Activated CD4-positive, CD25-positive, alpha-beta regulatory T cell treated with anti-CD3 and anti-CD28 coated beads, Interleukin-2, amount 50 U/mL, for 72 hours (primary cell): ENCODE data around the gene ENTPD8.

Source experiments
- DNase-seq: peaks from one replicate; pipeline ENCODE4 v3.0.0; 2021

Gene ENTPD8

DNA sequence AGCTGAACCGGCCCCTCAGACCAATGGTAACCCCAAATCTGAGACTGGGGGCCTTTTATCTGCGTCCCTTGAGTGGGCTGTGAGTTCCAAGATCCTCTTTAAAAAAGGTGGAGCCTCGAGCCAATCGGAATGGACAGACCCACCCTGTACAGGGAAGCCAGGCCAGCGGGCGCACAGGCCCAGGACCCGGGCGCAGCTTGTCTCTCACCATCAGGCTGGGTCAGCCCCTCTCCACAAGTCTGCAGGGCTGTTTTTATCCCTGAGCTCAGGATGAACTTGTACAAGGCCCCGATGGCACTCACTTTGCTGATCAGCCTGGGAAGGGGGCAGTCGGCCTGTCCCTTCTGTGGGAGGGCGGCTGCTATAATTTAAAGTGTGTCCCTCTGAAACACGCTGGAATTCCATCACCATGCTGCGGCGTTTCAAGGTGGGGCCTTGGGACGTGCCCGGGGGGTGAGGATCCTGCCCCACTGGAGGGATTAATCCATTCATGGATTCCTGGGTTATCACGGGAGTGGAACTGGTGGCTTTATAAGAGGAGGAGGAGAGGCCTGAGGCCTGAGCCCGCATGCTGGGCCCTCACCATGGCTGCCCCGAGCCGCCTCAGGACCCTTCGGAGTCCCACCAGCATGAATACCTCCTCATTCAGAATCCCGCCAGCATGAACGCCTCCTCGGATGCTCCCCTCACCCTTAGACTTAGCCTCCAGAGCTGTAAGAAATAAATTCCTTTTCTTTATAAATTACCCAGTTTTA, 32.3 kb downstream of the ENTPD8 start:
- DNase-seq: no peak

DNA sequence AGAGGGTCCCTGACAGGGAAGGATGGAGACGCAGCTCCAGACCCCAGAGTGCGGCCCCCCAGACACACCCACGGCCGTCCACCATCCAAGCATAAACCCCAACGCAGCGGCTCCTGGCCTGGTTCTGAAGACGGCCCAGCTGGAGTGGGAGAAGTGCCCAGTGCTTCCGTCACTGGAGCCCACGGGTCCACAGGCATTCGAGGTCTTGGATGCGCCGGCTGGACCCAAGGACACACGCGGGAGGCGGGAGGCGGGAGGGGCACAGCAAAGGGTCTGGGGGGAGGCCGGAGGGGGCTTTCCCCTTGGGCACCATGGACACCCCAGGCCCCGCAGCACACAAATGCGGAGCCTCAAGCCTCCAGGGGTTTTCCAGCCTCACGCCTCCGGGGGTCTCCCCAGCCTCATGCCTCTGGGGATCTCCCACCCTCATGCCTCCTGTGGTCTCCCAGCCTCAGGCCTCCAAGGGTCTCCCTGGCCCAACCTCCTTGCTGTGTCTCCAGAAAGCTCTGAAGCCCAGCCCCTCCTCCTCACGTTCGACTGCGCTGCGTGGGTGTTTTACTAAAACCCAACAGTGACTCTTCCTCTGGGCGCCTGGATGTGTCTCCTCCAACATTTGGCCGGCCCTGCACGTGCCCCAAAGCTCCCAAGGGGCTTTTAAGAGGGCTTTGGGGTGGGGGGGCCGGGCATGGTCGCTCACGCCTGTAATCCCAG, 33.4 kb downstream of the ENTPD8 start:
- no peak for DNase-seq

DNA sequence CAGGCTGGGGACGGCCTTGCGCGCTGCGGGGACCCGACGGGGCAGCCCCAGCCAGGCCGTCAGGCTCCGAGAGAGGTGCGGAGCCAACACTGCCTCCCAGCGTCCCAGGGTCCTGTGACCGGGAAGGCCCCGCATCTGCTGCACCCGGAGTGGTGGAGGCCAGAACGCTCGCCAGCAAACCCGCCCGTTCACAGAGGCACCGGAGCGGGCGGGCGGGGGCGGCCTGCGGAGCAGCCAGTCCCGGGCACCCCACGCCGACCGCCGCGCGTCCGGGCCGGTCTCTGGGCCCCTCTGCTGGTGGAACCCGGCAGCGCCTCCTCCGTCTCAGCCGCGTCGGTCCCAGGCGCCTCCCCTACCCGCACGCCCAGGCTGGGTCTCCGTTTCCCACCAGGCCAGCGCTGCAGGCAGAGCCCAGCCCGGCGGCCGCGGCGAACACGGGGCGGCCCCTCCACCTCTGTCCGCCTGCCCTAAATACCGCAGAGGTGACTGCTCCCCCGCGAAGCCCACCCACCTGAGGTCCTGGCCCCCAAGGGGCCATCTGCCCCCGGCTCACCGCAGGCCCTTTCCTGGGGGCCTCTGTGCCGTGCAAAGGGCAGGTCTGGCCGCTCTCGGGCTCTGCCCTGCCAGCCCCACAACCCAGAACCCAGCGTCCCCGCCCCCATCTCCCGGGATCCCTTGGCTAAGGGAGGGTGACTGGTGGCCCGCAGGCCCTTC, 34.1 kb downstream of the ENTPD8 start:
- peak; percentile 80 for DNase-seq

DNA sequence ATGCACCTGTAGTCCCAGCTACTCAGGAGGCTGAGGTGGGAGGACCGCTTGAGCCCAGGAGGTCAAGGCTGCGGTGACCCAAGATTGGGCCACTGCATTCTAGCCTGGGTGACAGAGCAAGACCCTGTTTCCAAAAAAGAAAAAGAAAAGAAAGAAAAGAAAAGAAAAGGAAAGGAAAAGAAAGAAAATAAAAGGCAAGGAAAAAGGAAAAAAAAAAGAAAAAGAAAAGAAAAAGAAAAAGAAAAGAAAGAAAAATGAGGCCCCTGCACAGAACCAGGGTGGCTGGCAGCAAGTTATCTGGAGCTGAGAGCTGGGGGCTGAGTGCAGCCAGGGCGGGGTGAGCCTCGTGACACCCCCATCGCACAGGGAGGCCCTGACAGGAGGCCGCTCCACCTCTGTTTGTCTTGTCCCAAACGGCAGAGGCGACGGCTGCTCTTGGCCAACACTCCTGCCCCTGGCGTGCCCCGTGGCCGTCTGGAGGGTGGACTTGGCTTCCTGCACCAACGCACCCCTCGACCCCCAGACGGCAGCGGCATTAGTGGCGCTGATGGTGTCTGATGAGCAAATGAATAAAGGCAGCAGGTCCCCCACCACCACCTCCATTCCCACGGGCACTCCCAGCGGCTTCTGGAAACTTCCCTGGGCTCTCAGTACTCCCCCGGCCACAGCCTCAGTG, 34.9 kb downstream of the ENTPD8 start:
- DNase-seq: no peak

DNA sequence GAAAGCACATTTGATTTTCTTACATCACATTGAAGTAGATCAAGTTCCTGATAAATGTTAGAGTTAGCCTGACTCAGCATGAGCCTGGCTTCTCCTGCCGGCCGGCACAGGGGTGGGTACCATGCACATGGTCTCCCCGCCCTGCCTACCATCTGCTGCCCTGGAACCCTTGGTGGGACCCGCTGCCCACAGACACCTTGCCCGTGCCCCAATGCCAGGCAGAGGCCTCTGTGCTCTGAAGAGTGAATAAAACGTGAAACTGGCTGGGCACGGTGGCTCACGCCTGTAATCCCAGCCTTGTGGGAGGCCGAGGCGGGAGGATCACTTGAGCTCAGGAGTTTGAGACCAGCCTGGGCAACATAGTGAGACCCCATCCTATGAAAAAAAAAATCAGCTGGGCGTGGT, 35.5 kb downstream of the ENTPD8 start:
- no peak for DNase-seq

DNA sequence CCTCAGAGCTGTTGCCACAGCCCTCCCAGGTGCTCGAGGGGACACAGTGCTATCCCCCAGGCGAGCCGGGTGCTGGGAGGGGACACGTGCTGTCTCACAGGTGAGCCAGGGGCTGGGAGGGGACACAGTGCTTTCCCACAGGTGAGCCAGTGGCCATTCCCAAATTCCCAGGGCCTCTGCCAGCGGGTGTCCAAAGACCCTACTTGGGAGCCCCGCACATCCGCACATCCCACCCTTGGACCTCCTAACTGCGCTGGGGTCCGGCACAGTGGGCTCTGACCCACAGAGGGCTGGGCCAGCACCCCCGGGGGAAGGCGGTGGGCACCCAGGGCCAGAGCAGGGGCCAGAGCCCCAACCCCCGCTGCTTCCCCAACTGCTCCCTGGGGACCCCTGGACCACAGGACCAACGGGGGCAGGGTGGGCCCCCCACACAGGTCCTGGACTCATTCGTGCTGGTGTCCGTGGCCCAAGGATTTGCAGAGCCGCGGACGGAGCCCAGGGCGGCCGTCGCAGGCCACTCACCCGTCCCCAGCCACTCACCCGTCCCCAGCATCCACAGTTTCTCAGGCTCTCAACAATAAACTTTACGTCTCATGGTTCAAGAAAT, 36.1 kb downstream of the ENTPD8 start:
- no peak for DNase-seq

DNA sequence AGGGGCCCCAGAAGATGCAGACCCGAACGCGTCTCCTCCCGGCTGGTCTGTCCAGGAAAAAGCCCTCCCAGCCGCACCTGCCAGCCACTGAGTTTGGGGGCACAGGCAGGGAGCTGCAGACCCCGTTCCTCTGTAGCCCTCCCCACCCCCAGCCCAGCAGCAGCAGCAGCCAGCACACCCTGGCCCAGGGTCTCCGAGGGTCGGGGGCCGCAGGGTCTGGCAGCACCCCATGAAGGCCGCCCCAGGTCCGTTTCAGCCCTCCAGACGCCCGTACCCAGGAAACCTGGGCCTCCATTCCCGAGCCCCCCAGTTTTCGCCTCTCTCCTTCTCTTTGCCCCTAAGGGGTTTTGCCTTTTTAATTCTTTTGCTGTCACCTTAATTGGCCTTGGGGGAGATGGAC, 37.9 kb downstream of the ENTPD8 start:
- DNase-seq: no peak

DNA sequence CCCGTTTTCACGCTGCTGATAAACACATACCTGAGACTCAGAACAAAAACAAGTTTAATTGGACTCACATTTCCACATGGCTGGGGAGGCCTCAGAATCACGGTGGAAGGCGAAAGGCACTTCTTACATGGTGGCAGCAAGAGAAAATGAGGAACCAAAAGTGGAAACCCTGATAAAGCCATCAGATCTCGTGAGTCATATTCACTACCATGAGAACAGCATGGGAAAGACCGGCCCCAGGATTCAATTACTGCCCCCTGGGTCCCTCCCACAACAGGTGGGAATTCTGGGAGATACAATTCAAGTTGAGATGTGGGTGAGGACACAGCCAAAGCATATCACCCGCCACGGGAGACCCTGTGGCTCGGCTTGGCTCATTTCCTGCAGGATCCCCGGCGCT, 38.4 kb downstream of the ENTPD8 start:
- DNase-seq: no peak

DNA sequence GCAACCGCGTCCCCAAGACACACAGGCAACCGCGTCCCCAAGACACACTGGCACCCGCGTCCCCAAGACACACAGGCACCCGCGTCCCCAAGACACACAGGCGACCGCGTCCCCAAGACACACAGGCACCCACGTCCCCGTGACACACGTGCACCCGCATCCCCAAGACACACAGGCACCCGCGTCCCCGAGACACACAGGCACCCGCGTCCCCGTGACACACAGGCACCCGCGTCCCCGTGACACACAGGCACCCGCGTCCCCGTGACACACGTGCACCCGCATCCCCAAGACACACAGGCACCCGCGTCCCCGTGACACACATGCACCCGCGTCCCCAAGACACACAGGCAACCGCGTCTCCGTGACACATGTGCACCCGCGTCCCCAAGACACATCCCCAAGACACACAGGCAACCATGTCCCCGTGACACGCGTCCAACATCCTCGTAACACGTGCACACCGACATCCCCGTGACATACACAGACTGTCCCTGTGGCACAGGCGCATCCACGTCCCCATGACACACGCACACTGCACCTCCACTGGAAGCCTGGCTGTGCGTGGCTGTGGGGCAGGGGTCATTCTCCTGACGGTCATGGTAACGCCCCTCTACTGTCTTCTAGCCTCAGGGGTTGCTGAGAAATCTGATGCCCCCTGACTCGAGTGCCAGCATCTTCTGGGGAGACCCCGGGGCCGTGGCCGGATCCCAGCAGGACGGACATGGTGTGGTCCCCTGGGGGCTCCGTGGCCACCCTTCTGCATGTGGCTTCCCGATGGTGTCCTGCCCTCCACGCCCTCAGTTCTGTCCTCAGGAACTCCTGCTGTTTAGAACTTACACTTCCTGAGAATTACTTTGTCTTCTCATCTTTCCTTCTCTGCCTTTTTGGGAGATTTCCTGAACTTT, 42.3 kb downstream of the ENTPD8 start:
- DNase-seq: no peak

DNA sequence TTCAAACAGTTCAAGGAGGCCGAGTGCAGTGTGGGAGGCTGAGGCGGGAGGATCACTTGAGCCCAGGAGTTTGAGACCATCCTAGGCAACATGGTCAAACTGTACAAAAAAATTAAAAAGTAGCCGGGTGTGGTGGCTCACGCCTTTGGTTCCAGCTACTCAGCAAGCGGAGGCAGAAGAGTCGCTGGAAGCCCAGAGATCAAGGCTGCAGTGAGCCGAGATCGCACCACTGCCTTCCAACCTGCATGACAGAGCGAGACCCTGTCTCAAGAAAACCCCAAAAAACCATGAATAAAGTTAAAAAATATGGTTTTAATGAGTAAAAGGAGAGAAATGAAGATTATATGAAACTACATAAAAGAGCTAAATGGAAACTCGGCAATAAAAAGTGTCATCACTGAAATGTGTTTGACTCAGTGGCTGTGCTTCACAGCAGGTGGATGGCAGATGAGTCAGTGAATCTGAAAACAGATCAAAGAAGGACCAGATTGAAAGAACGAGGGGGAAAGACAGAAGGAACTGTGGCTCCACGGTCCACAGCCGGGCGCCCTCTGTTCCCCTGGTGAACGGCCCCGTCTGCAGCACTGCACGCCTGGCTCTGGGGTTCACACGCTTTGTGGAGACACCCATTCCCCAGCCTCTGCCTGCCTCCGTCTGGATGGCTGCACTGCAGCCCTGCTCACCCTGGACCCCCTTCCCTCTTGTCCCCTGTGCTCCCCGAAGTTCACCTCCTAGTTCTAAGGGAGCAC, 43.3 kb downstream of the ENTPD8 start:
- DNase-seq: no peak

DNA sequence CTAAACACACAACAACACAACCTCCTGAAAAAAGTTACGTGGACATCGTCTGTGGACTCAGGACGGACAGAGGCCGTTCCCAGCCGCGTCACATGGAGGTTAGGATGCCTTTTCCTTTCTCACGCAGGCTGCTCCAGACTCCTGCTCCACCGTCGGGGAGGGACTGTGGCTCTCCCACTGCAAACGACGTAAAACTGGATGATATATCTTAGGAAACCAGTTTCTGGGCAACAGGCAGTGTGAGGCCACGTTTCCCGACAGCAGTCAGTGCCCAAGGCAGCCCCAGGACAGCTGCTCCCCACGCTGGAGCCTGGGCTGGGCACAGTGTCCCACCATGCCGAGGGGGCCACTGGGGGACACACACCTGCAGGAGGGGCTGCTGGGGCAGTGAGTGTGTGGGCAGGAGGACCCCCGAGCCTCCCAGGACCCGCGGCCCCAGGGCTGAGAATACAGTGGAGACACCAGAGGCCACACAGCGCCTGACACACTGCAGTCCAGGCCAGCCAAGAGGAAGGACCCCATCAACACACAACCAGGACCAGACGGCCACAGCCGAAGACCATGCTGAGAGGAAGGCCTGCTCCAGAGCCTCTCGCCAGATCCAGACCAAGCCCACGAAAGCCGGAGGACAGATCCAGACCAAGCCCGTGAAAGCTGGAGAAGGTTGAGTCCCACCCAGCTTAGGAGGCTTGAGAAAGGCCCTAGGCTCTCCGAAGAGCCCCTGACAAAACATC, 44.4 kb downstream of the ENTPD8 start:
- DNase-seq: no peak

DNA sequence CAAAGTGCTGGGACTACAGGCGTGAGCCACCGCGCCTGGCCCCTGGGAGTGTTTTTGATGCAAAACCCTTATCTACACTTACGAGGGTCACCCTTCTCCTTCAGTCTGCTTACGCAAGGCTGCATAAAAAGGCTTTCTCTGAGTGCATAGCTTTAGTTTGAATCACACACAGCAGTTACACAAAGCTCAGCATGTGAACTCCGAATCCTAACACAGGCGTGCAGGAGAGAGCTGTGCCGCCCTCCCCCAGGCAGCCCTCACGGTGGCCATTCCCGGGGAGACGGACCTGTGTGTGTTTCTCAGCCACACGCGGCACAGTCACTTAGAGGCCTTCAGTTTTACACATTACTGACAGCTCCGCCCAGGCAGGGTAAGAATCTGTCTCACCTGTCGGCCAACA, 44.9 kb downstream of the ENTPD8 start:
- DNase-seq: no peak

DNA sequence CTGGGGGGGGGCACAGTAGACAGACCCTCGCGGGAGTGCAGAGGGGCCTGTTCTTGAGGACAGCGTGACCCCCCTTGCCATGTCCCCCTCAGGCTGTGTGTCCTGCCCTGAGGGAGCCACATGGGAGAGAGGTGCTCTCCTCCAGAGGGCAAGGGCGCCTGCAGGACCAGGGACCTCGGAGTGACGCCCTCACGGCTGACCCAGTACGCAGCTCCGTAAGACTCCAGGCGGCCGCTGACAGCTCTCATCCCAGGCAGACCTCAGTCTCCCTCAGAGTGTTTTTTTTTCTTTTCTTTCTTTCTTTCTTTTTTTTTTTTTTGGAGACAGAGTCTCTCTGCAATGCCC, 45.5 kb downstream of the ENTPD8 start:
- no peak for DNase-seq

DNA sequence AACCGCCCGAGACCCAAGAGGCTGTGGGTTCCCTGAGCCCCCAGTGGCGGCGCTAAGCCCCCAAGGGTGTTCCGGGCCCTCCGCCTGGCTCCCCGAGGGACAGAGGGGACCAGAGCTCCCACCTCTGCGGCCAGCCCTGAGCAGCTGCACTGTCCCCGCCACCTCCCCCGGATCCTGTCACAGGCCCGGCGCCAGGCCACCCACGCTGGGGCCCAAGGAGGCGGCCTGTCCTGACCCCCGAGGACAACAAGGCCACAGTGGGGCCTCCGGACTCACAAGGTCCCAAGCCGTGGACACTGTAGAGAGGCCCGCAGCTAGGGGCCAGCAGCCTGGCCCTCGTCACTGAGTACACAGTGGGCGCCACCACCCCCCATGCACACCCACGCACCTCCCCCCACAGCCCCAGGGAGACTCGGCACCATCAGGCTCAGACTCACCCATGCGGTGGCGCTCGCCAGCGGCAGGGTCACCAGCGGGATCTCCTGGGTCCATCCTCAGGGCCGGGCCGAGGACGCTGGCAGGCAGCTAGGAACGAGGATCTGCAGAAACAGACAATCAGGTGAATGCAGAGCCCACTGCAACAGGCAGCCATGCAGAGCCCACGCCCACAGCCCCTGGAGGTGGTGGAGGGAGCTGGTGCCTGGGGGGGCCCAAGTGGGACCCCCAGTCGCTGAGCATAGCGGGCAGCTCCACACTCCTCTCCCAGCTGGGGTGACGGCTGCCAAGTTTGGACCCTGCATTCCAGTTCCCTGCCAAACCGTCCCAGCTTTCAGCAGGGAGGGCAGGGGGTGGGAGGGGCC, 46.1 kb downstream of the ENTPD8 start:
- no peak for DNase-seq

DNA sequence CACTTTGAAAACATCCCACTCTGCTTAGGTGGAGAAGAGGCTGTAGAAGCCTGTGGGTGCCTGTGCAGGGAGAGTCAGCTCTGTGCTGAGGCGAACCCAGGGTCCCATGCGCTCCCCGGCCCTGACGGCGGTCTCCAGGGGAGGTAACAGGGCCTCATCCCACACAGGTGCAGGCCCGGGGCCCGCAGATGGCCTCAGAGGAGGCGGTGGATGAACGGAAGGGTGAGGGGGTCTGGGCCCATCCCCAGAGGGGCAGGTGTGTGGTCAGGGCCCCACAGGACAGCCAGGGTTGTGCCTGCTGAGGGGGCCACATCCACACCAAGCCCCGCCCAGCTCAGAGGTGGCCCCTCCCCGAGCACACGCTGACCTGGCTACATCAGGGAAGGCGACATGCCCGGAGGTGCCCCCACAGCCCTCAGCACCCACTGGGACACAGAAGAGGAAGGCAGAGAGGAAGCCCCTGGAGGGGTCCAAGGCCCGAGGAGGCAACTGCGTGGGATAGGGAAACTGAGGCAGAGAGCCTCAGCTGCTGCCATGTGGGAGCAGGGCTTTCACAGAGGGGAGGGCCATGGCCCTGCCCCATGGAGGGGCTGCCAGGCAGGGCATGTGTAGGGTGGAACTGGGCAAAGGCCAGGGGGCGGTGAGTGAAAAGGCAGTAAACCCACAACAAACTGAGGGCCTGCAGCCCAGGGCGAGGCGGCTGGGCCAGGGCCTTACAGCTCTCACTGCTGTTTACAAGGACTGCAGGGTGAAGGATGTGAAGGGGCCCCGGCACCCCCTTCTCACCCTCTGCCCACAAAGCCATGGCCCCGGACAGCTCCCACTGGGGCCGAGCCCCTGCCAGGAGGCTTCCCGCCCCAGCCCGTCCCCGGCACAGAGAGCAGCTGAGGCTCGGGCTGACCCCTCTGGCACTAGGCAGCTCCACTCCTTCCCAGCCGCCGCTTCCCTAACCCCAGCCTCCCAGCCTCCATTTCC, 47.7 kb downstream of the ENTPD8 start:
- DNase-seq: no peak

DNA sequence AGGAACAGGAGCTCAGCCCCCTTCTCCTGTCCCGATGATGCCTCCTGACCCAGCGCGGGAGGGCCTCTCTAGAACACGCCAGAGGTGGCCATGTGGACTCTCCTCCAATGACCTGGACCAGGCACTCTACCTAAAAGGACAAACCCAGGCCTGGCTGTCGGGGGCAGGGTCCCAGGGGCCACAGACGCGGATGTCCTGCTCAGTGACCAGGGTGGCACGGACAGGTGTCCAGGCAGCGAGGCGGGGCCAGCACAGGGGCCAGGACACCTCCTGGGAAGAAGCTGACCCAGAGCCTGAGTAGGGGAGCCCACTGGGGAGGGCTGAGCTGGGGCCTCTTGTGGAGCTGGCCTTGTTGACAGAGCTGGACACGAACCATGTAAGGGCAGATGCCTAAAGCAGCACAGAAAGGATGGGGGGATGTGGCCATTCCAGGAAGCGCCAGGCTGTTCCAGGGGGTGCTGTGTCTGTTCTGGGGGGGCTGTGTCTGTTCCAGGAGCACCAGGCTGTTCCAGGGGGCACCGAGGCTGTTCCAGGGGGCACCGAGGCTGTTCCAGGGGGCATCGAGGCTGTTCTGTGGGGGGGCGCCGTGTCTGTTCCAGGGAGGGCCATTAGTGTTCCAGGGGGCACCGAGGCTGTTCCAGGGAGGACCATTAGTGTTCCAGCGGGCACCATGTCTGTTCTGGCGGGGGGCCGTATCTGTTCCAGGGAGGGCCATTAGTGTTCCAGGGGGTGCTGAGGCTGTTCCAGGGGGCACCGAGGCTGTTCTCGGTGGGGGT, 48.7 kb downstream of the ENTPD8 start:
- DNase-seq: no peak

DNA sequence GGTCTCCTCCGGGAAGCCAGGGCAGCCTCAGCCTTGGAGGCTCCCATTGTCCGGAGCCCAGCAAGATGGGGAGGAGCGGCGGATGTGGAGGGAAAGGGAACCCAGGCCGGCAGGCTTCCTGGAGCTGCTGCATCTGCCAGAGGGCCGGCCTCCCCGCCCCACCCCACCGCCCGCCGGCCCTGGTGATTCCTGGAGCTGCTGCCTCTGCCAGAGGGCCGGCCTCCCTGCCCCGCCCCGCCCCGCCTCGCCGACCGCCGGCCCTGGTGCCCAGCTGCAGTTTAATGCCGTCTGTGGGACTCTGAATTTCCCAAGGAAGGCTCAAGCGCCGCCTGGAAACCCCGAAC, 49.8 kb downstream of the ENTPD8 start:
- DNase-seq: no peak
